ENCODE data around the gene HSPB3.
A peak's percentile ranks its signal among the peaks of the same experiment; 100 is the strongest.

The HSPB3 gene

GRCh38 chr5:54458221-54458620 lies 2.7 kb downstream of the HSPB3 start:
- Mint-ChIP-seq H3K27ac (peak overlapping the region; percentile 80 to 96 (median 95)), H3K27me3 (ENCODE audit: low read depth) (peaks cover 3% of the 10 kb centered on the region), H3K4me3 (peak overlapping the region; percentile 11 to 91 (median 80)), H3K36me3 (ENCODE audit: low read depth) (no peaks in the 10 kb centered on the region), H3K9me3 (peaks cover 16% of the 10 kb centered on the region), H3K4me1 (peaks cover 23% of the 10 kb centered on the region)
- no peak for TF ChIP-seq CTCF (IDR thresholded peaks at IDR 0.05; ENCODE audit: unreplicated experiment in 3 of 3)

GRCh38 chr5:54460181-54460919 lies 4.9 kb downstream of the HSPB3 start:
- peaks cover 23% of the 10 kb centered on the region for H3K4me1 Mint-ChIP-seq
- H3K4me3 Mint-ChIP-seq: no peak overlapping the region
- peaks cover 16% of the 10 kb centered on the region for H3K9me3 Mint-ChIP-seq
- peak overlapping the region in 1 of 3 experiments; percentile 37 for H3K27ac Mint-ChIP-seq
- H3K36me3 Mint-ChIP-seq (ENCODE audit: low read depth): no peaks in the 10 kb centered on the region
- TF ChIP-seq CTCF (IDR thresholded peaks at IDR 0.05; ENCODE audit: unreplicated experiment in 3 of 3): no peak
- H3K27me3 Mint-ChIP-seq (ENCODE audit: low read depth): peaks cover 3% of the 10 kb centered on the region

- H3K4me1 Mint-ChIP-seq: peaks cover 18% of the 10 kb centered on the region
- H3K4me3 Mint-ChIP-seq: no peak overlapping the region
- H3K9me3 Mint-ChIP-seq: peaks cover 21% of the 10 kb centered on the region
- no peak overlapping the region for H3K27ac Mint-ChIP-seq
- H3K36me3 Mint-ChIP-seq (ENCODE audit: low read depth): no peaks in the 10 kb centered on the region
- no peak for TF ChIP-seq CTCF (IDR thresholded peaks at IDR 0.05; ENCODE audit: unreplicated experiment in 3 of 3)
- H3K27me3 Mint-ChIP-seq (ENCODE audit: low read depth): peaks cover 3% of the 10 kb centered on the region
Observed at GRCh38 chr5:54462281-54462680, 6.8 kb downstream of the HSPB3 start.

- Mint-ChIP-seq H3K27ac (peak overlapping the region in 2 of 3 experiments; percentile 62 to 71), H3K27me3 (ENCODE audit: low read depth) (peaks cover 3% of the 10 kb centered on the region), H3K36me3 (ENCODE audit: low read depth) (no peaks in the 10 kb centered on the region), H3K4me3 (no peak overlapping the region), H3K9me3 (peaks cover 21% of the 10 kb centered on the region), H3K4me1 (peaks cover 7% of the 10 kb centered on the region)
- no peak for TF ChIP-seq CTCF (IDR thresholded peaks at IDR 0.05; ENCODE audit: unreplicated experiment in 3 of 3)
Observed at GRCh38 chr5:54463713-54464112, 8.2 kb downstream of the HSPB3 start.

GRCh38 chr5:54469622-54470021 lies 14.1 kb downstream of the HSPB3 start:
- peak overlapping the region; percentile 37 to 72 (median 71) for H3K27ac Mint-ChIP-seq
- no peak for TF ChIP-seq CTCF (IDR thresholded peaks at IDR 0.05; ENCODE audit: unreplicated experiment in 3 of 3)
- H3K9me3 Mint-ChIP-seq: peaks cover 5% of the 10 kb centered on the region
- H3K4me3 Mint-ChIP-seq: peak overlapping the region in 1 of 3 experiments; percentile 6
- peaks cover 4% of the 10 kb centered on the region for H3K27me3 Mint-ChIP-seq (ENCODE audit: low read depth)
- H3K36me3 Mint-ChIP-seq (ENCODE audit: low read depth): no peaks in the 10 kb centered on the region
- H3K4me1 Mint-ChIP-seq: peaks cover 37% of the 10 kb centered on the region

- peak overlapping the region in 2 of 3 experiments; percentile 8 to 40 for H3K4me3 Mint-ChIP-seq
- peaks cover 4% of the 10 kb centered on the region for H3K27me3 Mint-ChIP-seq (ENCODE audit: low read depth)
- TF ChIP-seq CTCF (IDR thresholded peaks at IDR 0.05; ENCODE audit: unreplicated experiment in 3 of 3): no peak
- H3K9me3 Mint-ChIP-seq: peaks cover 5% of the 10 kb centered on the region
- H3K4me1 Mint-ChIP-seq: peaks cover 37% of the 10 kb centered on the region
- no peaks in the 10 kb centered on the region for H3K36me3 Mint-ChIP-seq (ENCODE audit: low read depth)
- H3K27ac Mint-ChIP-seq: peak overlapping the region; percentile 37 to 72 (median 71)
Observed at GRCh38 chr5:54470128-54470527, 14.6 kb downstream of the HSPB3 start.

All from nephron (organoid).